ENCODE measurements around the gene GPRC5D.

Gene GPRC5D

GRCh38 chr12:12934556-12934955 lies 17.4 kb downstream of the GPRC5D start:
- no peak overlapping the region for H3K4me3 ChIP-seq (ENCODE audit: low read depth, low read length)
- DNase-seq (ENCODE audit: low read depth) = no peak
- TF ChIP-seq POLR2A (IDR thresholded peaks at IDR 0.05; ENCODE audit: extremely low read depth, insufficient read length) = no peak
- TF ChIP-seq MYC (IDR thresholded peaks at IDR 0.05; ENCODE audit: low read depth, low read length) = no peak
- TF ChIP-seq, protein P1, sequence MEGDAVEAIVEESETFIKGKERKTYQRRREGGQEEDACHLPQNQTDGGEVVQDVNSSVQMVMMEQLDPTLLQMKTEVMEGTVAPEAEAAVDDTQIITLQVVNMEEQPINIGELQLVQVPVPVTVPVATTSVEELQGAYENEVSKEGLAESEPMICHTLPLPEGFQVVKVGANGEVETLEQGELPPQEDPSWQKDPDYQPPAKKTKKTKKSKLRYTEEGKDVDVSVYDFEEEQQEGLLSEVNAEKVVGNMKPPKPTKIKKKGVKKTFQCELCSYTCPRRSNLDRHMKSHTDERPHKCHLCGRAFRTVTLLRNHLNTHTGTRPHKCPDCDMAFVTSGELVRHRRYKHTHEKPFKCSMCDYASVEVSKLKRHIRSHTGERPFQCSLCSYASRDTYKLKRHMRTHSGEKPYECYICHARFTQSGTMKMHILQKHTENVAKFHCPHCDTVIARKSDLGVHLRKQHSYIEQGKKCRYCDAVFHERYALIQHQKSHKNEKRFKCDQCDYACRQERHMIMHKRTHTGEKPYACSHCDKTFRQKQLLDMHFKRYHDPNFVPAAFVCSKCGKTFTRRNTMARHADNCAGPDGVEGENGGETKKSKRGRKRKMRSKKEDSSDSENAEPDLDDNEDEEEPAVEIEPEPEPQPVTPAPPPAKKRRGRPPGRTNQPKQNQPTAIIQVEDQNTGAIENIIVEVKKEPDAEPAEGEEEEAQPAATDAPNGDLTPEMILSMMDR (IDR thresholded peaks at IDR 0.05; ENCODE audit: low read depth, low read length) = no peak
- TF ChIP-seq, protein P2, sequence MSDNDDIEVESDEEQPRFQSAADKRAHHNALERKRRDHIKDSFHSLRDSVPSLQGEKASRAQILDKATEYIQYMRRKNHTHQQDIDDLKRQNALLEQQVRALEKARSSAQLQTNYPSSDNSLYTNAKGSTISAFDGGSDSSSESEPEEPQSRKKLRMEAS (IDR thresholded peaks at IDR 0.05; ENCODE audit: low read depth, low read length) = no peak

GRCh38 chr12:12933742-12934141 lies 18.2 kb downstream of the GPRC5D start:
- no peak overlapping the region for H3K4me3 ChIP-seq (ENCODE audit: low read depth, low read length)
- DNase-seq (ENCODE audit: low read depth) = no peak
- no peak for TF ChIP-seq MYC (IDR thresholded peaks at IDR 0.05; ENCODE audit: low read depth, low read length)
- TF ChIP-seq, protein P2 (IDR thresholded peaks at IDR 0.05; ENCODE audit: low read depth, low read length) = no peak
- no peak for TF ChIP-seq POLR2A (IDR thresholded peaks at IDR 0.05; ENCODE audit: extremely low read depth, insufficient read length)

- DNase-seq (ENCODE audit: low read depth) = peak; percentile 48
- TF ChIP-seq, protein P1 (IDR thresholded peaks at IDR 0.05; ENCODE audit: low read depth, low read length) = no peak
- no peak for TF ChIP-seq POLR2A (IDR thresholded peaks at IDR 0.05; ENCODE audit: extremely low read depth, insufficient read length)
- TF ChIP-seq, protein P2 (IDR thresholded peaks at IDR 0.05; ENCODE audit: low read depth, low read length) = no peak
- no peak for TF ChIP-seq MYC (IDR thresholded peaks at IDR 0.05; ENCODE audit: low read depth, low read length)
- H3K4me3 ChIP-seq (ENCODE audit: low read depth, low read length) = no peak overlapping the region
These were observed 21.2 kb downstream of the GPRC5D start for GRCh38 chr12:12930633-12931219.

DNA sequence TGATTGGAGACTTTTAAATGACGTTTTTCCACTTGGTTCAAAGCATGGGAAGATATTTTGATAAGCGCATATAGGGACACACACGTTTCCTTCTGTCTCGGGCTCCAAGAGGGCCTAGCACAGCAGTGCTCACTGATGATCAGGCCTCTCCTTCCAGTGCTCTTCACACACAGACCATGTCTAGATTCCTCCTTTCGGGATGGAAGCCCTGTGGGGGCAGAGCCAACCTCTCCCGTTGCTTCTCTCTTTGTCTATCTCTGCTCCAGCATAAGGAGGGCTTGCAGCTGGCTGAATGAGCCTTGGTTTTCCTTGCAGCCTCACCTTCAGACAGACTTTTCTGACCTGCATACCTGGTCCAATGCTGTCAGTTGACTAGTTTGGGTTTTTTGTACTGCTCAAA lies 22.3 kb downstream of the GPRC5D start:
- TF ChIP-seq MYC (IDR thresholded peaks at IDR 0.05; ENCODE audit: low read depth, low read length) (no peak), POLR2A (IDR thresholded peaks at IDR 0.05; ENCODE audit: extremely low read depth, insufficient read length) (no peak)
- TF ChIP-seq, protein P1 (IDR thresholded peaks at IDR 0.05; ENCODE audit: low read depth, low read length) = no peak
- TF ChIP-seq, protein P2 (IDR thresholded peaks at IDR 0.05; ENCODE audit: low read depth, low read length) = no peak
- no peak overlapping the region for H3K4me3 ChIP-seq (ENCODE audit: low read depth, low read length)
- no peak for DNase-seq (ENCODE audit: low read depth)

DNA sequence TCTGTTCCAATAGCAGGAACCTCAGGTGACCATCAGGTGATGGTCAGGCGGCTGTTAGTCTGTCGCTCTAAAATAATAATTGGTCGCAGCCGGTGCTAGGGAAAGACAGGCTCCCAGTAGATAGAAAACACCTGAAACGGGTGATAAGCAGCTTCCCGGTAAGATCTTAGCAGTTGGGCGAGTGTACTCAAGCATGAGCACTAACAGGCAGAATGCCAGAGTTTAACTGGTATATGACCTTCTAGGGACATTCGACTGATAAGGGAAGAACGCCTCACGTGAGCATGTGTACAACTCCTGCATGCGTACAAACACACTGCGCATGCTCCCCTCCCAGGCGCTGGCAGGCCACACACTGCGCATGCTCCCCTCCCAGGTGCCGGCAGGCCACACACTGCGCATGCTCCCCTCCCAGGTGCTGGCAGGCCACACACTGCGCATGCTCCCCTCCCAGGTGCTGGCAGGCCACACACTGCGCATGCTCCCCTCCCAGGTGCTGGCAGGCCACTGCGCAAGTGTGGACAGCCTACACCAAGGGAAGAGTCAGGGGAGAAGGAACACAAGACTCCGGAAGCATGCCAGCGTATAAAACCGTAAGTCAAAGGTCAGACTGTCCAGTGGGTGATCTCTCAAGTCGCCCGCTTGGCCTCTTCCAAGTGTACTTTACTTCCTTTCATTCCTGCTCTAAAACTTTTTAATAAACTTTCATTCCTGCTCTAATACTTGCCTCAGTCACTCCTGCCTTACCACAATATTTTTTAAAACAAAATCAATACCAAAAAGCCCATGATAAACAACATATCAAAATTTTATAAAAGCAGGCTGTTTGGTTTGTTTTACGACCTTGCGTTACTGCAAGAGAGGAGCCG lies 24.5 kb downstream of the GPRC5D start:
- no peak overlapping the region for H3K4me3 ChIP-seq (ENCODE audit: low read depth, low read length)
- TF ChIP-seq, protein P2 (IDR thresholded peaks at IDR 0.05; ENCODE audit: low read depth, low read length) = no peak
- TF ChIP-seq POLR2A (IDR thresholded peaks at IDR 0.05; ENCODE audit: extremely low read depth, insufficient read length) (no peak), MYC (IDR thresholded peaks at IDR 0.05; ENCODE audit: low read depth, low read length) (no peak)
- TF ChIP-seq, protein P1 (IDR thresholded peaks at IDR 0.05; ENCODE audit: low read depth, low read length) = no peak
- no peak for DNase-seq (ENCODE audit: low read depth)

GRCh38 chr12:12926571-12927071 lies 25.3 kb downstream of the GPRC5D start:
- no peak overlapping the region for H3K4me3 ChIP-seq (ENCODE audit: low read depth, low read length)
- TF ChIP-seq POLR2A (IDR thresholded peaks at IDR 0.05; ENCODE audit: extremely low read depth, insufficient read length) (no peak), MYC (IDR thresholded peaks at IDR 0.05; ENCODE audit: low read depth, low read length) (no peak)
- TF ChIP-seq, protein P2 (IDR thresholded peaks at IDR 0.05; ENCODE audit: low read depth, low read length) = no peak
- TF ChIP-seq, protein P1 (IDR thresholded peaks at IDR 0.05; ENCODE audit: low read depth, low read length) = no peak

More at GRCh38 chr12:12926571-12927071, 25.3 kb downstream of the GPRC5D start:
- no peak for DNase-seq (ENCODE audit: low read depth)

Measured in NB4 (cell line).